Body of pancreas (tissue), 4 donors: ENCODE data around the gene MED25.

Experiments
- CTCF ChIP-seq, 7 experiments: fragments of 450-650 bp in 4 of 7; fragments of 200-600 bp in 3 of 7; sonication (generic) in 3 of 7; IDR thresholded peaks; one replicate each; pipeline ENCODE4 v1.5.1; 2016 to 2019; ENCODE audit warnings: antibody characterized with exemption in 7 of 7
- POLR2A ChIP-seq, 3 donors: fragments of 450-650 bp; IDR thresholded peaks; one replicate each; pipeline ENCODE4 v1.6.1; 2016; ENCODE audit warnings: antibody characterized with exemption in 3 of 3, mild to moderate bottlenecking in 2 of 3

DNA sequence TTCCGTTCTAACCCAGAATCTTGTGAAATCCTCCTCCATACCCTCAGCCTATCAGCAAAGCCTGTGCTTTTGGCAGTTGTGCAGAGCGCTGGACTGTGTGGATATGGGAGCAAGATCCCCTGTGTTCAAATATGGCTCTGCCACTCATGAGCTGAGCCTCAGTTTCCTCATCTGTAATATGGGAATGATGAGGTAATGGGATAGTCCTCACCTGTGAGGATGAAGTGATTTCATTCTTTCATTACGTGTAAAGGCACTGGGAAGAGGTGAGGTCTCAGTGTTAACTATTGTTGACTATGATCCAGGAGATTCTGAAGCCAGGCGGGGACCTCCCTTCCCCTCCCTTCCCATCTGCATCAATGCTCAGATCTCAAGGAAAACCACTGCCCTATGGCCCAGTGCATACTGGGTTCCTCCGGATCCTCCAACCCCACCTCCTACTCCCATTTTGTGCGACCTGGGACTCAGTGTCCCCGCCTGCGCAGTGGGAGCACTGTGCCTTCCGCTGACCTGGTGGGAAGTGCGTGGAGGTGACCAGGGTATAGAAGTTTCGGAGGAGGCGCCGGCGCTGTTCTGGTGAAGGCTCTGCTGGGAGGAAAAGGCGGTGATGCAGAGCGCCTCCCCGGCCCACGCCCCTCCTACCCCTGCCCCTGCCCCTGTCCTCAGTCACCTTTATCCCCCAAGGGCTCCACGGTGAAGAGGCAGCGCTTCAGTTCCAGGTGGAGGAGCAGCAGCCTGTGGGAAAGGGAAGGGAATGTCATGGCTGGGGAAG, 10.0 kb upstream of the MED25 start:
- TF ChIP-seq CTCF (IDR thresholded peaks at IDR 0.05), result no peak
- no peak for TF ChIP-seq POLR2A (IDR thresholded peaks at IDR 0.05)
